ENCODE data around the gene KCNT2.
"Not testable (repeated sequence)": the region's sequence is repeated elsewhere in the genome, so short reads cannot be mapped to it uniquely, and the experiment has no call there.

GRCh38 chr1:196639291-196639690 is 31.1 kb upstream of the KCNT2 start:
- not testable (repeated sequence) for TF ChIP-seq EP300 (IDR thresholded peaks at IDR 0.05; ENCODE audit: borderline replicate concordance in 1 of 2, low read depth in 1 of 2, low read length in 1 of 2); CTCF (IDR thresholded peaks at IDR 0.05); POLR2AphosphoS5 (IDR thresholded peaks at IDR 0.05; ENCODE audit: low read depth, low read length)
